Measurements from ENCODE around the gene HYCC1.
A peak's percentile ranks its signal among the peaks of the same experiment; 100 is the strongest.

DNA sequence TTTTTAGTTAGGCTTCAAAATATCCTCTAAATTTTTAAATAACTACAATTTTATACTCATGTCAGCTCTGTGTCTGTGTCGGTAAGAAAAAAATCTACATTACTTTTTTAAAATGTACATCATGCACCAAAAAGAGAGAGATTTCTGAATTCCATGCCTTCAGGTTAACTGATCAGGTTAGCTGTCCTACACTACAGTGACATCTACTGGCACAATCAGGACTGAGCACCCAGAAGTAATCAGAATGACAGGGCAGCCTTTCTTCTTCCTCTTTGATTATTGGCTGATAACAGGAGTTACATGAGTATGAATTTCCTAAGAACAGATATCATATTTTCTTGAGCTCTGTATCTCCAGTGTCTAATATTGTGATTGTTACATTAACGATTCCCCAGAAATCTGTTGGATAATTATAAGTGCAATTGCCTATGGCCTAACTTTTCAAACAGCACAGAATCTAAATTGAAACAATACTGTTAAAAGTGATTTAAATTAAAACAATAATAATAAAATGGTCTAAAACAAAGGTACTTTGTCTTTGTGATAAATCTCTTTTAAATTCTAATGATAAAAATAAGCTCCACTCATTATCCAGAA is 41.8 kb upstream of the HYCC1 start:
- TF ChIP-seq CTCF (IDR thresholded peaks at IDR 0.05), result peak; percentile 71 to 88 (median 76)
- TF ChIP-seq EP300 (IDR thresholded peaks at IDR 0.05; ENCODE audit: low read depth), result no peak
- no peak for TF ChIP-seq POLR2AphosphoS5 (IDR thresholded peaks at IDR 0.05)
- no peak for TF ChIP-seq POLR2A (IDR thresholded peaks at IDR 0.05)

Measured in transverse colon (tissue), 4 donors.